Hepatocyte (in vitro differentiated cells): ENCODE measurements around the gene TMPRSS11D.

Experiments
- CTCF ChIP-seq: fragments of 200-600 bp; sonication (generic); IDR thresholded peaks from 2 replicates; pipeline ENCODE4 v1.5.1; 2016; ENCODE audit warnings: antibody characterized with exemption, mild to moderate bottlenecking; ENCODE audit not compliant: poor library complexity
- EZH2 ChIP-seq: fragments of 200-600 bp; sonication (generic); IDR thresholded peaks from 2 replicates; pipeline ENCODE4 v1.6.1; 2016; ENCODE audit warnings: antibody characterized with exemption, mild to moderate bottlenecking, borderline replicate concordance

GRCh38 chr4:67880866-67881610 lies 2.8 kb downstream of the TMPRSS11D start:
- TF ChIP-seq CTCF (no peak), EZH2 (no peak)
